CD14-positive monocyte (primary cell): ENCODE results near the gene IL6ST. TPM values are rescaled to one million over a fixed set of nuclear protein-coding genes. Genes with fewer than 3 reads are reported as not detected.

Experiments
- DNase-seq, 3 donors: peaks; one replicate each; pipeline ENCODE4 v3.0.0-alpha.2; 2011 to 2022
- H2AFZ ChIP-seq: 2 replicates; pipeline ENCODE4 v1.6.0; 2012; ENCODE audit warnings: mild to moderate bottlenecking, low read depth, low read length, inconsistent platforms; ENCODE audit not compliant: insufficient read depth, poor library complexity, severe bottlenecking
- H3K27ac ChIP-seq, 2 donors: 1 replicate in 1 of 2; 2 replicates in 1 of 2; pipeline ENCODE4 v1.5.1; 2012 to 2013; ENCODE audit warnings: low read length in 2 of 2, control low read depth in 1 of 2, inconsistent platforms in 1 of 2, low read depth in 1 of 2, mild to moderate bottlenecking in 1 of 2
- H3K27me3 ChIP-seq, 2 donors: one replicate each; pipeline versions ENCODE4 v1.6.0 to v1.6.1; 2011 to 2013; ENCODE audit warnings: low read length in 2 of 2; ENCODE audit not compliant: control insufficient read depth in 2 of 2, insufficient read depth in 2 of 2
- H3K36me3 ChIP-seq, 2 donors: replicated peaks in 1 of 2; 1 replicate in 1 of 2; 2 replicates in 1 of 2; pipeline versions ENCODE4 v1.5.1 to v1.6.1; 2012 to 2013; ENCODE audit warnings: low read length in 2 of 2, control low read depth in 1 of 2, inconsistent platforms in 1 of 2, mild to moderate bottlenecking in 1 of 2; ENCODE audit not compliant: insufficient read depth in 2 of 2, control insufficient read depth in 1 of 2
- H3K4me1 ChIP-seq, 2 donors: 1 replicate in 1 of 2; 2 replicates in 1 of 2; pipeline versions ENCODE4 v1.5.1 to v1.6.1; 2012 to 2013; ENCODE audit warnings: low read length in 2 of 2, control low read depth in 1 of 2, inconsistent platforms in 1 of 2, mild to moderate bottlenecking in 1 of 2, moderate library complexity in 1 of 2; ENCODE audit not compliant: insufficient read depth in 2 of 2, control insufficient read depth in 1 of 2
- H3K4me2 ChIP-seq: replicated peaks from 2 replicates; pipeline ENCODE3; 2012; ENCODE audit warnings: low read length, moderate library complexity, mild to moderate bottlenecking; ENCODE audit not compliant: poor library complexity, severe bottlenecking; ENCODE audit errors: extremely low read depth
- H3K4me3 ChIP-seq, 3 experiments: fragments of 200-600 bp in 1 of 3; sonication (generic) in 1 of 3; replicated peaks in 1 of 3; 1 replicate in 2 of 3; 2 replicates in 1 of 3; pipeline ENCODE4 v1.5.1; 2011 to 2013; ENCODE audit warnings: low read length in 3 of 3, mild to moderate bottlenecking in 3 of 3, control low read depth in 2 of 3, low read depth in 2 of 3, inconsistent platforms in 1 of 3, moderate library complexity in 1 of 3
- H3K79me2 ChIP-seq: 2 replicates; pipeline ENCODE4 v1.6.0; 2012; ENCODE audit warnings: mild to moderate bottlenecking, control low read depth, inconsistent platforms, low read length, moderate library complexity; ENCODE audit not compliant: insufficient read depth
- H3K9ac ChIP-seq: 2 replicates; pipeline ENCODE4 v1.6.0; 2017; ENCODE audit warnings: low read length, mild to moderate bottlenecking; ENCODE audit not compliant: insufficient read depth, poor library complexity, severe bottlenecking
- H3K9me3 ChIP-seq, 2 donors: replicated peaks in 1 of 2; 1 replicate in 1 of 2; 2 replicates in 1 of 2; pipeline versions ENCODE4 v1.5.1 to v1.6.1; 2012 to 2013; ENCODE audit warnings: low read length in 2 of 2, control low read depth in 1 of 2; ENCODE audit not compliant: control insufficient read depth in 1 of 2, insufficient read depth in 1 of 2
- H4K20me1 ChIP-seq: 2 replicates; pipeline ENCODE4 v1.6.0; 2012; ENCODE audit warnings: mild to moderate bottlenecking, low read length, control low read depth, moderate library complexity; ENCODE audit not compliant: insufficient read depth
- H3K27ac Mint-ChIP-seq, 7 donors: one replicate each; pipeline ENCODE4 v1.8.0; 2020; ENCODE audit warnings: mild to moderate bottlenecking in 7 of 7, mixed read lengths in 7 of 7, moderate library complexity in 6 of 7, inconsistent platforms in 2 of 7
- H3K27me3 Mint-ChIP-seq, 3 donors: one replicate each; pipeline ENCODE4 v1.8.0; 2021 to 2022; ENCODE audit warnings: low read depth in 3 of 3, mild to moderate bottlenecking in 3 of 3, mixed read lengths in 3 of 3, moderate library complexity in 3 of 3, inconsistent platforms in 1 of 3
- H3K36me3 Mint-ChIP-seq, 2 donors: one replicate each; pipeline ENCODE4 v1.8.0; 2020; ENCODE audit warnings: mixed read lengths in 2 of 2, inconsistent platforms in 1 of 2, mild to moderate bottlenecking in 1 of 2
- H3K4me1 Mint-ChIP-seq: one replicate; pipeline ENCODE4 v1.8.0; 2020; ENCODE audit warnings: mild to moderate bottlenecking, mixed read lengths
- H3K4me3 Mint-ChIP-seq, 2 donors: one replicate each; pipeline ENCODE4 v1.8.0; 2020; ENCODE audit warnings: mild to moderate bottlenecking in 2 of 2, mixed read lengths in 2 of 2, moderate library complexity in 1 of 2
- H3K9me3 Mint-ChIP-seq, 7 donors: one replicate each; pipeline ENCODE4 v1.8.0; 2020 to 2022; ENCODE audit warnings: mixed read lengths in 7 of 7, mild to moderate bottlenecking in 6 of 7, moderate library complexity in 6 of 7, inconsistent platforms in 2 of 7
- WGBS: methylation state at CpG from one replicate; pipeline ENCODE4 v1.1.5; 2013; ENCODE audit warnings: missing lambda C conversion rate; ENCODE audit not compliant: insufficient coverage; 5-methylcytosine and 5-hydroxymethylcytosine counted together
- intact Hi-C, 2 donors: fragments of 100-400 bp; cut with micrococcal nuclease; formaldehyde crosslinking; loops; one replicate each; pipeline versions ENCODE4 v1.15.0 to v1.15.1; 2023
- polyA plus RNA-seq, 3 donors: library from polyadenylated mRNA; depleted of rRNA in 1 of 3; unstranded in 2 of 3; stranded (reverse) in 1 of 3; fragments of 300-500 nt in 2 of 3; fragments of >200 nt in 1 of 3; fragmentation: Illumina TruSeq in 2 of 3; gene quantifications; 1 replicate in 2 of 3; 2 replicates in 1 of 3; pipeline ENCODE4 v1.2.3, GENCODE V29; 2012 to 2021
- TF ChIP-seq, protein P1 (sequence below): fragments of 200-600 bp; IDR thresholded peaks from one replicate; pipeline ENCODE4 v1.8.0; 2022; ENCODE audit warnings: antibody characterized with exemption, mild to moderate bottlenecking

The IL6ST gene
- polyA plus RNA-seq, 3 donors, result 22.1 to 28.7 (median 25.7) TPM

- H3K4me2 ChIP-seq, result peak overlapping the region; percentile 61
- H3K9me3 Mint-ChIP-seq, result peaks cover 0 to 2% (median 0%) of the 10 kb centered on the region in 7 donors
- H3K27me3 Mint-ChIP-seq, result peaks cover 0 to 1% (median 0%) of the 10 kb centered on the region in 3 donors
- H2AFZ ChIP-seq, result peak overlapping the region; percentile 38
- H3K27ac ChIP-seq, result peak overlapping the region; percentile 74 to 94
- peaks cover 24% of the 10 kb centered on the region for H3K4me1 Mint-ChIP-seq
- H3K9me3 ChIP-seq, result no peaks in the 10 kb centered on the region
- peak in 2 of 3 donors; percentile 19 to 49 for DNase-seq
- H3K9ac ChIP-seq, result peak overlapping the region; percentile 61
- peaks cover 21 to 41% of the 10 kb centered on the region in 2 donors for H3K36me3 Mint-ChIP-seq
- 100% methylated on average over 2 of the region's 5 CpGs for WGBS
- peaks cover 0 to 24% of the 10 kb centered on the region in 2 donors for H3K36me3 ChIP-seq
- intact Hi-C loops, result loop anchor here (5.0 to 10.0 kb wide), 3 partner anchors 40 to 188 kb away; partner anchors contain the start of gene SLC38A9 (in 1 of the 2)
- peak overlapping the region in 1 of 3 experiments; percentile 59 for H3K4me3 ChIP-seq
- H4K20me1 ChIP-seq, result no peaks in the 10 kb centered on the region
- peak overlapping the region; percentile 92 to 99 (median 96) for H3K27ac Mint-ChIP-seq
- TF ChIP-seq, protein P1, sequence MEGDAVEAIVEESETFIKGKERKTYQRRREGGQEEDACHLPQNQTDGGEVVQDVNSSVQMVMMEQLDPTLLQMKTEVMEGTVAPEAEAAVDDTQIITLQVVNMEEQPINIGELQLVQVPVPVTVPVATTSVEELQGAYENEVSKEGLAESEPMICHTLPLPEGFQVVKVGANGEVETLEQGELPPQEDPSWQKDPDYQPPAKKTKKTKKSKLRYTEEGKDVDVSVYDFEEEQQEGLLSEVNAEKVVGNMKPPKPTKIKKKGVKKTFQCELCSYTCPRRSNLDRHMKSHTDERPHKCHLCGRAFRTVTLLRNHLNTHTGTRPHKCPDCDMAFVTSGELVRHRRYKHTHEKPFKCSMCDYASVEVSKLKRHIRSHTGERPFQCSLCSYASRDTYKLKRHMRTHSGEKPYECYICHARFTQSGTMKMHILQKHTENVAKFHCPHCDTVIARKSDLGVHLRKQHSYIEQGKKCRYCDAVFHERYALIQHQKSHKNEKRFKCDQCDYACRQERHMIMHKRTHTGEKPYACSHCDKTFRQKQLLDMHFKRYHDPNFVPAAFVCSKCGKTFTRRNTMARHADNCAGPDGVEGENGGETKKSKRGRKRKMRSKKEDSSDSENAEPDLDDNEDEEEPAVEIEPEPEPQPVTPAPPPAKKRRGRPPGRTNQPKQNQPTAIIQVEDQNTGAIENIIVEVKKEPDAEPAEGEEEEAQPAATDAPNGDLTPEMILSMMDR, result no peak
- no peaks in the 10 kb centered on the region for H3K27me3 ChIP-seq
- H3K4me1 ChIP-seq, result peaks cover 22 to 23% of the 10 kb centered on the region in 2 donors
- no peaks in the 10 kb centered on the region for H3K79me2 ChIP-seq
- peak overlapping the region; percentile 56 to 84 for H3K4me3 Mint-ChIP-seq
Measured at GRCh38 chr5:55902696-55903095, 92.1 kb downstream of the IL6ST start.

DNA sequence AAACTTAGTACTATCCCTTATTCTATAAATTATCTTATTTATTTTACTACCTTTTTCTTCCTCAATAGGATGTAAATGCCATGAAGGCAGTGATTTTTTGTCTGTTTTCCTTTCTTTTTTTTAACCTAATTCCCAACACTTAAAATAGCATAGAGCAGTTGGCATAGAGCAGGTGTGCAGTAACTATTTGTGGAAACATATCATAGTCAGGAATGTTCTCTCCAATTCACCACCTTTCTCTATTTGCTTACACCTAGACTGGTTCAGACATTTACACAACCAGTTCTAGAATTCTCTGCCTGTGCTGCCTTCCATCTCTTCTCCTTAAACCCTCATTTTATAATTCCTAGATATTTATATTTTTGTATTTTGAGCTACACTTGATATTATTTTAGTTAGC, 94.0 kb downstream of the IL6ST start:
- Histone ChIP-seq H3K9me3 (no peaks in the 10 kb centered on the region), H3K27ac (no peak overlapping the region), H3K4me1 (peaks cover 27 to 29% of the 10 kb centered on the region in 2 donors), H3K9ac (no peak overlapping the region), H3K27me3 (no peaks in the 10 kb centered on the region), H3K79me2 (no peaks in the 10 kb centered on the region), H3K4me2 (no peak overlapping the region), H3K4me3 (no peak overlapping the region), H4K20me1 (no peaks in the 10 kb centered on the region), H3K36me3 (peaks cover 0 to 7% of the 10 kb centered on the region in 2 donors), H2AFZ (no peak overlapping the region)
- H3K4me1 Mint-ChIP-seq, result peaks cover 31% of the 10 kb centered on the region
- no peak for DNase-seq
- peaks cover 17 to 31% of the 10 kb centered on the region in 2 donors for H3K36me3 Mint-ChIP-seq
- H3K4me3 Mint-ChIP-seq, result no peak overlapping the region
- intact Hi-C loops, result loop anchor here (5.0 to 10.0 kb wide), 3 partner anchors 38 to 186 kb away; partner anchors contain the start of gene SLC38A9 (in 1 of the 2)
- H3K9me3 Mint-ChIP-seq, result peaks cover 0 to 2% (median 0%) of the 10 kb centered on the region in 7 donors
- H3K27ac Mint-ChIP-seq, result peak overlapping the region in 2 of 7 donors; percentile 10 to 35
- peaks cover 0 to 2% (median 0%) of the 10 kb centered on the region in 3 donors for H3K27me3 Mint-ChIP-seq
- TF ChIP-seq, protein P1, result no peak
